Liver (tissue), 3 donors: Measurements from ENCODE around the gene VPS37B.

ENCODE experiments used
- CTCF ChIP-seq: fragments of 150-350 bp; IDR thresholded peaks from 2 replicates; pipeline ENCODE4 v1.5.1; 2017; ENCODE audit warnings: improper control_type of control experiment, low read depth, low read length; ENCODE audit not compliant: missing input control
- EGR1 ChIP-seq, 2 donors: IDR thresholded peaks; 2 replicates each; pipeline ENCODE4 v1.6.1; 2016 to 2018; ENCODE audit warnings: antibody characterized with exemption in 2 of 2, low read depth in 2 of 2
- RAD21 ChIP-seq, 2 donors: IDR thresholded peaks; 2 replicates each; pipeline ENCODE4 v1.6.1; 2016; ENCODE audit warnings: antibody characterized with exemption in 2 of 2, mild to moderate bottlenecking in 2 of 2
- SP1 ChIP-seq: IDR thresholded peaks from 2 replicates; pipeline ENCODE4 v1.6.1; 2018; ENCODE audit warnings: antibody characterized with exemption, mild to moderate bottlenecking
- TAF1 ChIP-seq: conservative IDR thresholded peaks from 2 replicates; pipeline ENCODE4 v1.6.1; 2016; ENCODE audit warnings: antibody characterized with exemption, mild to moderate bottlenecking
- YY1 ChIP-seq: IDR thresholded peaks from 2 replicates; pipeline ENCODE4 v1.6.1; 2016; ENCODE audit warnings: antibody characterized with exemption, mild to moderate bottlenecking
- TF ChIP-seq, protein P1 (sequence below): IDR thresholded peaks from 2 replicates; pipeline ENCODE4 v1.6.1; 2016; ENCODE audit warnings: antibody characterized with exemption
- TF ChIP-seq, protein P2 (sequence below): IDR thresholded peaks from 2 replicates; pipeline ENCODE4 v1.6.1; 2016; ENCODE audit warnings: antibody characterized with exemption, mild to moderate bottlenecking
- TF ChIP-seq, protein P3 (sequence below): IDR thresholded peaks from 2 replicates; pipeline ENCODE4 v1.6.1; 2016; ENCODE audit warnings: antibody characterized with exemption
- donor health status: healthy.
- donor health status: healthy.

- TF ChIP-seq CTCF: no peak
- TF ChIP-seq TAF1: no peak
- TF ChIP-seq, protein P1, sequence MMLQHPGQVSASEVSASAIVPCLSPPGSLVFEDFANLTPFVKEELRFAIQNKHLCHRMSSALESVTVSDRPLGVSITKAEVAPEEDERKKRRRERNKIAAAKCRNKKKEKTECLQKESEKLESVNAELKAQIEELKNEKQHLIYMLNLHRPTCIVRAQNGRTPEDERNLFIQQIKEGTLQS: no peak
- TF ChIP-seq EGR1 (IDR thresholded peaks at IDR 0.05; ENCODE audit: low read depth in 2 of 2): no peak
- TF ChIP-seq RAD21 (IDR thresholded peaks at IDR 0.05): no peak
- TF ChIP-seq, protein P2, sequence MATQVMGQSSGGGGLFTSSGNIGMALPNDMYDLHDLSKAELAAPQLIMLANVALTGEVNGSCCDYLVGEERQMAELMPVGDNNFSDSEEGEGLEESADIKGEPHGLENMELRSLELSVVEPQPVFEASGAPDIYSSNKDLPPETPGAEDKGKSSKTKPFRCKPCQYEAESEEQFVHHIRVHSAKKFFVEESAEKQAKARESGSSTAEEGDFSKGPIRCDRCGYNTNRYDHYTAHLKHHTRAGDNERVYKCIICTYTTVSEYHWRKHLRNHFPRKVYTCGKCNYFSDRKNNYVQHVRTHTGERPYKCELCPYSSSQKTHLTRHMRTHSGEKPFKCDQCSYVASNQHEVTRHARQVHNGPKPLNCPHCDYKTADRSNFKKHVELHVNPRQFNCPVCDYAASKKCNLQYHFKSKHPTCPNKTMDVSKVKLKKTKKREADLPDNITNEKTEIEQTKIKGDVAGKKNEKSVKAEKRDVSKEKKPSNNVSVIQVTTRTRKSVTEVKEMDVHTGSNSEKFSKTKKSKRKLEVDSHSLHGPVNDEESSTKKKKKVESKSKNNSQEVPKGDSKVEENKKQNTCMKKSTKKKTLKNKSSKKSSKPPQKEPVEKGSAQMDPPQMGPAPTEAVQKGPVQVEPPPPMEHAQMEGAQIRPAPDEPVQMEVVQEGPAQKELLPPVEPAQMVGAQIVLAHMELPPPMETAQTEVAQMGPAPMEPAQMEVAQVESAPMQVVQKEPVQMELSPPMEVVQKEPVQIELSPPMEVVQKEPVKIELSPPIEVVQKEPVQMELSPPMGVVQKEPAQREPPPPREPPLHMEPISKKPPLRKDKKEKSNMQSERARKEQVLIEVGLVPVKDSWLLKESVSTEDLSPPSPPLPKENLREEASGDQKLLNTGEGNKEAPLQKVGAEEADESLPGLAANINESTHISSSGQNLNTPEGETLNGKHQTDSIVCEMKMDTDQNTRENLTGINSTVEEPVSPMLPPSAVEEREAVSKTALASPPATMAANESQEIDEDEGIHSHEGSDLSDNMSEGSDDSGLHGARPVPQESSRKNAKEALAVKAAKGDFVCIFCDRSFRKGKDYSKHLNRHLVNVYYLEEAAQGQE: no peak
- no peak for TF ChIP-seq SP1
- no peak for TF ChIP-seq YY1
- TF ChIP-seq, protein P3, sequence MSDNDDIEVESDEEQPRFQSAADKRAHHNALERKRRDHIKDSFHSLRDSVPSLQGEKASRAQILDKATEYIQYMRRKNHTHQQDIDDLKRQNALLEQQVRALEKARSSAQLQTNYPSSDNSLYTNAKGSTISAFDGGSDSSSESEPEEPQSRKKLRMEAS: no peak
These were observed 47.3 kb upstream of the VPS37B start for GRCh38 chr12:122943196-122943595.
